Posterior cingulate gyrus (tissue), 11 donors: Measurements from ENCODE around the gene GDPD1.
"Not testable (repeated sequence)": the region's sequence is repeated elsewhere in the genome, so short reads cannot be mapped to it uniquely, and the experiment has no call there.

ENCODE experiments used
- DNase-seq, 10 donors: peaks; one replicate each; pipeline versions ENCODE4 v3.0.0 to v3.0.0-alpha.2; 2020 to 2021; ENCODE audit warnings: mixed read lengths in 3 of 10
- intact Hi-C: fragments of 100-400 bp; cut with DNase I; formaldehyde crosslinking; loops from one replicate; pipeline ENCODE4 v1.15.1; 2023

Gene GDPD1

GRCh38 chr17:59234631-59235030 lies 14.3 kb downstream of the GDPD1 start:
- intact Hi-C loops = no loop called here
- DNase-seq = no peak

DNA sequence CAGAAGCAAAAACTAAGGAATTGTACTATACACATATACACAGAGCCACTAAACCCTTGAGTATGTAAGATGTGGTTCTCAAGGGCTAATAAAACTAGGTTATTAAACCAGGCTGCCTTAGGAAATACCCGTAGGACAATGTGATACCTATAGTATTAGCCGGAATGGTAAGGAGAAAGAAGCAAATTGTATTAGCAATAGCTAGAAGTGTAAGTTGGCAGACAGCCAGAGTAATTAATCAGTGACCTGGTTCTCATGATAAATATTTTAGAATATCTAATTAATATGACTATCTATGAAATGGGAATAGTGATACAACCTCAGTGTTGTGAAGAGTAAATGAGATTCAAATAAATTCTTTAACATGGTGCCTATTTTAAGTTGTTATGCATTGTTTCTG lies 18.6 kb downstream of the GDPD1 start:
- intact Hi-C loops = no loop called here
- no peak for DNase-seq

- intact Hi-C loops = no loop called here
- no peak for DNase-seq
Observed at GRCh38 chr17:59244081-59244480, 23.8 kb downstream of the GDPD1 start.

DNA sequence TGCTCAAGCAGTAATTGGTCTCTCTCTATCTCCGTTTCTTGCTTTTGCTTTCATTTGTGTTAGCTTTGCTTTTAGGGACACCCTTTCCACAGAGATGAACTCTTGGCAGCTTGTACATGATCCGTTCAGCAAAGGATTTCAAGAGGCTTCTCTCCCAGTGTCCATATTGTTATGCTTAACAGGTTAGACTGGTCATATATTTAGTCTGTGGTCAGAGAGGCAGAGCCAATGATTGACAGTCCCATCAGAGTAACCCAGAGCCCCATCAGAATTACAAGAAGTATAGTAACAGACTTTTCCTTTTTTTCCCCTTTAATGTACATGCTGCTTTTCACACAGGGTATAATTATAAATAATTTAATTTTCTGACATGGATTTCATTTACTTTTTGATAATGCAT lies 34.4 kb downstream of the GDPD1 start:
- intact Hi-C loops = no loop called here

GRCh38 chr17:59257101-59257500 lies 36.8 kb downstream of the GDPD1 start:
- no peak for DNase-seq
- intact Hi-C loops = no loop called here

More for the DNA sequence above, 34.4 kb downstream of the GDPD1 start:
- no peak for DNase-seq

DNA sequence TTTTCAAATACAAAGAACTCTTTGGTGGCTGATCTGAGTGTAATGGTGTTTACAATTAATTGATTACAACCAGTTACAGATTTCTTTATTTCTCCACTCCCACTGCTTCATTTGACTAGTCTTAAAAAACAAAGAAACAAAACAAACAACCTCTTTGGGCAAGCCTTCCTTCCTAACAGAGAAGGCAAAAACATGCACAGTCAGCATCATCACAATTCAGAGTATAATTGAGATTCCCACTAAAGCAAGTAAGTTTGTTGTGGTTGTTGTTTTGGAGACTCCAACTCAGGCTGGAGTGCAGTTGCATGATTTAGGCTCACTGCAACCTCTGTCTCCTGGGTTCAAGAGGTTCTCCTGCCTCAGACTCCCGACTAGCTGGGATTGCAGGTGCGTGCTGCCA lies 40.4 kb downstream of the GDPD1 start:
- intact Hi-C loops = no loop called here

GRCh38 chr17:59266745-59267144 lies 46.4 kb downstream of the GDPD1 start:
- intact Hi-C loops = no loop called here
- no peak for DNase-seq

More for the DNA sequence above, 40.4 kb downstream of the GDPD1 start:
- DNase-seq = no peak

GRCh38 chr17:59267776-59268175 lies 47.5 kb downstream of the GDPD1 start:
- intact Hi-C loops = no loop called here
- DNase-seq = no peak

GRCh38 chr17:59275618-59276017 lies 55.3 kb downstream of the GDPD1 start:
- DNase-seq = no peak
- intact Hi-C loops = no loop called here

DNA sequence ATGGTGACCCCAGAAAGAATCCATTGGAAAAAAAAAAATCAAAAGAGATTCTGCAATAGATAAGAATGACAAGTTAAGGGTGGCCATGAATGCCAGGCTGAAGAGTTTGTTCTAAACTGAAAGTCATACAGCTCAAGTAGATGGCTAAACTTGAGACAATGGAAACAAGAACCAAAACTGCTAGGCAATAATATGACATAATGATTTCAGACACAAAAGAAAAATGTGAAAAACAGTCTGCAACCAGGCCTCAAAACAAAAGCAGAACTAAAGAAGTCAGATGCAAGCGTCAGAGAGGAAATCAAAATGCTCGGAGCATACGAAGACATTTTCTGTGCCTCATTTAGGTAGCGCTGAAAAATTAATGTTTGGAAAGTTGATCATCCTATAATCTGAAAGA lies 56.7 kb downstream of the GDPD1 start:
- no peak for DNase-seq

GRCh38 chr17:59278406-59278805 lies 58.1 kb downstream of the GDPD1 start:
- intact Hi-C loops = no loop called here
- no peak for DNase-seq

More for the DNA sequence above, 56.7 kb downstream of the GDPD1 start:
- intact Hi-C loops = no loop called here

- DNase-seq = no peak
- intact Hi-C loops = no loop called here
Observed at GRCh38 chr17:59284317-59284716, 64.0 kb downstream of the GDPD1 start.

DNA sequence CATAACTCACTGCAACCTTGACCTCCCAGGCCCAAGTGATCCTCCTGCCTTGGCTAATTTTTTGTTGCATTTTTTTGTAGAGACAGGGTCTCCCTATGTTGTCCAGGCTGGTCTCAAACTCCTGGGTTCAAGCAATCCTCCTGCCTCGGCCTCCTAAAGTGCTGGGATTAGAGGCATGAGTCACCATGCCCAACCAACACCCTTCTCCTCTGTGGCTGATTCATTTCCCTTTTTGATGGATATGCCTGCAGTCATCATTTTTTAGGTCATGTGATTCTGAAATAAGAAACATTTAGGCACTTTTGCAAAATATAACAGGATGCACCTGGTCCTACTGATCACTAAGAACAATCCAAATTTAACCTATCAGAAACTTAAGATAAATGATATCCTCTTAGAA lies 67.1 kb downstream of the GDPD1 start:
- DNase-seq = no peak
- intact Hi-C loops = no loop called here

DNA sequence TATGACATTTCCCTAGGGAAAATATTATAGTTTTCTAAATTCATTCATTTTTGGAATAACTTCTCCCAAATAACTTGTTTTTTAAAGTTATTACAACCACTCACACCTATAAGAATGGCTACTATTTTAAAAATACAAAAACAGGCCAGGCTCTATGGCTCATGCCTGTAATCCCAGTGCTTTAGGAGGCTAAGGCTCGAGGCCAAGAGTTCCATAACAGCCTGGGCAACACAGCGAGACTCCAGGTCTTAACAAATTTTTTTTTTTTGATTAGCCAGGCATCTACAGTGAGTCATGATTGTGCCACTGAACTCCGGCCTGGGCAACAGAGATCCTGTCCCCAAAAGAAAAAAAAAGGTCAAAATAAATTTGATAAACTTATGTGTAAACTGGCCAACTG lies 67.6 kb downstream of the GDPD1 start:
- no peak for DNase-seq
- intact Hi-C loops = no loop called here

- intact Hi-C loops = no loop called here
Observed at GRCh38 chr17:59289981-59290301, 69.6 kb downstream of the GDPD1 start.

DNA sequence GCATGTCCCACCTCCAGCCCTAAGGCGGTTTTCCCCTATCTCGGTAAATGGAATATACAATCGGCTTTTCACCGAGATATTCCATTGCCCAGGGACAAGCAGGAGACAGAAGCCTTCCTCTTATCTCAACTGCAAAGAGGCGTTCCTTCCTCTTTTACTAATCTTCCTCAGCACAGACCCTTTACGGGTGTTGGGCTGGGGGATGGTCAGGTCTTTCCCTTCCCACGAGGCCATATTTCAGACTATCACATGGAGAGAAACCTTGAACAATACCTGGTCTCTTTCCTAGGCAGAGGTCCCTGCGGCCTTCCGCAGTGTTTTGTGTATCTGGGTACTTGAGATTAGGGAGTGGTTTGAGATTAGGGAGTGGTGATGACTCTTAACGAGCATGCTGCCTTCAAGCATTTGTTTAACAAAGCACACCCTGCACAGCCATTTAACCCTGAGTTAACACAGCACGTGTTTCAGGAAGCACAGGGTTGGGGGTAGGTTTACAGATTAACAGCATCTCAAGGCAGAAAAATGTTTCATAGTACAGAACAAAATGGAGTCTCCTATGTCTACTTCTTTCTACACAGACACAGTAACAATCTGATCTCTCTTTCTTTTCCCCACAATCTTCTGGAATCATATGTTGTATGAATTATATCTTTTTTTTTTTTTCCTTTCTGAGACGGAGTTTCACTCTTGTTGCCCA lies 70.1 kb downstream of the GDPD1 start:
- DNase-seq, intact Hi-C loops: not testable (repeated sequence)

More at GRCh38 chr17:59289981-59290301, 69.6 kb downstream of the GDPD1 start:
- DNase-seq = no peak

DNA sequence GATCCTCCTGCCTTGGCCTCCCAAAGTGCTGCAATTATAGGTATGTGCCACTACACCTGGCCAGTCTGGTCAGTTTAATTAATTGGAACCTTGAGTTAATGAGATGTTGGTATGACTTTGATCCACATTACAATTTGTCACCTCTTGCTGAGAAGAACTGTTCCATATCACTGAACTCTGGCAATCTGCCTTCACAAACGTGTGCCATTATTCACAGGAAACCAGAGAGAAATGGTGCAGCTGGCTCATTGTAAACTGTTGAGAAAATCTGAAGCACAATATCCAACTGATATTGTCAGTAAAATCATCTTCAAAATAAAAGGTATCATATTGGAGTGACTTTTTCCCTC lies 71.8 kb downstream of the GDPD1 start:
- DNase-seq = no peak
- intact Hi-C loops = no loop called here

- intact Hi-C loops = no loop called here
- DNase-seq = no peak
Observed at GRCh38 chr17:59296190-59296589, 75.9 kb downstream of the GDPD1 start.

- intact Hi-C loops = no loop called here
- no peak for DNase-seq
Observed at GRCh38 chr17:59298521-59298920, 78.2 kb downstream of the GDPD1 start.

DNA sequence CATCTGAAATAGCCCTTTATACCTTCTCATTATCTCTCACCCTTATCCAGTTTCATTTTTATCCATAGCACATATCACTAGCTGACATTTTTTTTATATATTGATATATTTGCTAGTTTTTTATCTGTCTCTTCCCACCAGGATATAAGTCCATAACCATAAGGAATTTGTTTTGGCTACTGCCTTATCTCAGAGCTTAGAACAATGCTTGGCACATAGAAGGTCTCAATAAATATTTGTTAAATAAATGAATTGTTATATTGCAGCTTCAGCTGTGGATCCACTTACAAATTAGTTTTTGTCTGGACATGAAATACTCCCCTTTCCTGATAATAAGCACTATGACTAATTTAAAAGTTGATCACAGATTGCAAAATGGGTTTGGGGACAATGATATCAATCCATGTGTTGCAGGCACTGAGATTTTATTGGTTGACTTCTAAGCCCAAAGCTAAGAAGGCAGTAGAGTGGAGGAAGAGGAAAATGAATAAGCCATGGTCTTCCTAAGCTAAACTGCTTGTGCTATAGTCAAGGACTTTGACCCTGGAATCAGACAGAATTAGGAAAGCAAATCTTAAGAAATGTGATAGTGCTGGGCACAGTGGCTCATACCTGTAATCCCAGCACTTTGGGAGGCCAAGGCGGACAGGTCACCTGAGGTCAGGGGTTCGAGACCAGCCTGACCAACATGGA lies 79.2 kb downstream of the GDPD1 start:
- intact Hi-C loops = no loop called here
- DNase-seq = no peak

DNA sequence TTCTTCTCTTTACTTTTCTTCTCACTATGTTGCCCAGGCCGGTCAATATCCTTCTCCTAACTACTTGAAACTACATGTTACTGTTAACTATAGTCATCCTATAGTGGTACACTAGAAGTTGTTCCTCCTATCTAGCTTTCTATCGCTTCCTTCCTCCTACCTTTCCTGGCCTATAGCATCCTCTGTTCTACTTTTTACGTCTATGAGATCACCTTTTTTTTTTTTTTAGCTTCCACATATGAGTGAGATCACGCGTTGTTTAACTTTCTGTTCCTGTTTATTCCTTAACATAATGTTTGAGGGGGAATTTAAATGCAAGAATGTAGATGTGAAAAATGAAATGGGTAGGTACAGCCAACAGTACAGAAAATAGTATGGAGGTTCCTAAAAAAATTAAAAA lies 80.6 kb downstream of the GDPD1 start:
- intact Hi-C loops = no loop called here
- DNase-seq = no peak

DNA sequence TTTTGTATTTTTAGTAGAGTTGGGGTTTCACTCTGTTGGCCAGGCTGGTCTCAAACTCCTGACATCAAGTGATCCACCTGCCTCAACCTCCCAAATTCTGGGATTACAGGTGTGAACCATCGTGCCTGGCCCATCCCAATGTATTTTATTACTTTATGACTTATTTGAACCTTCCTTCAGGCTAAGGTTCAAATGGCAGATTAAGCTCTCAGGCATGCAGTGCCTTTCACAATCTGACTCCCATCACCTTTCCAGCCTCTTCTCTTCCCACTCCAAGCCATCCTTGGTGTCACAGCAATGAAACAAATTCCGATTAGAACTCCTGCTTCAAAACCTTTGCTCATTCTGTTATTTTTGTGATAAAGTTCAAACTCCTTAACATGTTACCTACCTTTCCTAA lies 84.5 kb downstream of the GDPD1 start:
- intact Hi-C loops = no loop called here
- no peak for DNase-seq
